HG03159 (cell line): ENCODE data around the gene AP1B1.
"Not testable (repeated sequence)": the region's sequence is repeated elsewhere in the genome, so short reads cannot be mapped to it uniquely, and the experiment has no call there.

Source experiments
- ATAC-seq: cut with Tn5 transposase; IDR thresholded peaks from one replicate; pipeline ENCODE4 v1.9.1; 2021; ENCODE audit warnings: mild to moderate bottlenecking, moderate library complexity; ENCODE audit not compliant: unreplicated experiment

The AP1B1 gene

GRCh38 chr22:29387921-29388758, at the start of gene AP1B1:
TSS of gene AP1B1 (minus strand) at chr22:29388570. CDS start at chr22:29367243, 21,327 bp downstream.
- peak; percentile 66 for ATAC-seq

- no peak for ATAC-seq
Measured at GRCh38 chr22:29435236-29436136, 47.1 kb upstream of the AP1B1 start.

- no peak for ATAC-seq
Measured at GRCh38 chr22:29434288-29434687, 45.9 kb upstream of the AP1B1 start.

- no peak for ATAC-seq
Measured at GRCh38 chr22:29433856-29434255, 45.5 kb upstream of the AP1B1 start.

GRCh38 chr22:29431986-29432385, 43.6 kb upstream of the AP1B1 start:
- no peak for ATAC-seq

GRCh38 chr22:29427176-29427760, 38.9 kb upstream of the AP1B1 start:
- no peak for ATAC-seq

GRCh38 chr22:29426476-29426875, 38.1 kb upstream of the AP1B1 start:
- no peak for ATAC-seq

- ATAC-seq: not testable (repeated sequence)
Measured at GRCh38 chr22:29418704-29419103, 30.3 kb upstream of the AP1B1 start.

GRCh38 chr22:29414951-29415591, 26.7 kb upstream of the AP1B1 start:
- not testable (repeated sequence) for ATAC-seq

- not testable (repeated sequence) for ATAC-seq
Measured at GRCh38 chr22:29412772-29413171, 24.4 kb upstream of the AP1B1 start.

GRCh38 chr22:29411569-29412211, 23.3 kb upstream of the AP1B1 start:
- not testable (repeated sequence) for ATAC-seq

GRCh38 chr22:29408940-29409339, 20.6 kb upstream of the AP1B1 start:
- no peak for ATAC-seq

GRCh38 chr22:29401538-29401937, 13.2 kb upstream of the AP1B1 start:
- not testable (repeated sequence) for ATAC-seq

- no peak for ATAC-seq
Measured at GRCh38 chr22:29400576-29400975, 12.2 kb upstream of the AP1B1 start.

GRCh38 chr22:29397791-29398190, 9.4 kb upstream of the AP1B1 start:
- no peak for ATAC-seq

GRCh38 chr22:29396126-29396525, 7.8 kb upstream of the AP1B1 start:
- no peak for ATAC-seq

GRCh38 chr22:29394931-29395581, 6.7 kb upstream of the AP1B1 start:
- ATAC-seq: peak; percentile 50

GRCh38 chr22:29393019-29393608, 4.7 kb upstream of the AP1B1 start:
- no peak for ATAC-seq

GRCh38 chr22:29391546-29391945, 3.2 kb upstream of the AP1B1 start:
- no peak for ATAC-seq
